Activated CD4-positive, alpha-beta T cell treated with anti-CD3 and anti-CD28 coated beads, Interleukin-2, amount 50 U/mL, for 1 hour (primary cell): ENCODE data around the gene TMEM266.

ENCODE experiments used
- DNase-seq: peaks from one replicate; pipeline ENCODE4 v3.0.0-alpha.2; 2020

Gene TMEM266

GRCh38 chr15:76163457-76164295 is 103.9 kb downstream of the TMEM266 start:
- no peak for DNase-seq

- no peak for DNase-seq
Observed at GRCh38 chr15:76164602-76165001, 104.8 kb downstream of the TMEM266 start.

GRCh38 chr15:76165951-76166350 is 106.2 kb downstream of the TMEM266 start:
- DNase-seq = no peak

- no peak for DNase-seq
Observed at GRCh38 chr15:76168237-76168984, 108.6 kb downstream of the TMEM266 start.

- DNase-seq = no peak
Observed at GRCh38 chr15:76169018-76169417, 109.2 kb downstream of the TMEM266 start.

GRCh38 chr15:76169911-76170800 is 110.4 kb downstream of the TMEM266 start:
- DNase-seq = no peak

GRCh38 chr15:76172782-76173181 is 113.0 kb downstream of the TMEM266 start:
- no peak for DNase-seq

- DNase-seq = no peak
Observed at GRCh38 chr15:76173317-76173834, 113.6 kb downstream of the TMEM266 start.

GRCh38 chr15:76174654-76175053 is 114.9 kb downstream of the TMEM266 start:
- no peak for DNase-seq

GRCh38 chr15:76175442-76175841 is 115.7 kb downstream of the TMEM266 start:
- DNase-seq = no peak

GRCh38 chr15:76176059-76176458 is 116.3 kb downstream of the TMEM266 start:
- DNase-seq = no peak

GRCh38 chr15:76176487-76177085 is 116.8 kb downstream of the TMEM266 start:
- DNase-seq = no peak

GRCh38 chr15:76177491-76178040 is 117.8 kb downstream of the TMEM266 start:
- DNase-seq = no peak

- no peak for DNase-seq
Observed at GRCh38 chr15:76178296-76179000, 118.7 kb downstream of the TMEM266 start.

- no peak for DNase-seq
Observed at GRCh38 chr15:76179023-76179422, 119.2 kb downstream of the TMEM266 start.

GRCh38 chr15:76180321-76180720 is 120.5 kb downstream of the TMEM266 start:
- DNase-seq = no peak

GRCh38 chr15:76181705-76182107 is 121.9 kb downstream of the TMEM266 start:
- DNase-seq = no peak

- DNase-seq = no peak
Observed at GRCh38 chr15:76183930-76184649, 124.3 kb downstream of the TMEM266 start.

GRCh38 chr15:76184650-76185035 is 124.9 kb downstream of the TMEM266 start:
- DNase-seq = no peak

GRCh38 chr15:76185716-76186115 is 125.9 kb downstream of the TMEM266 start:
- DNase-seq = no peak

- no peak for DNase-seq
Observed at GRCh38 chr15:76187163-76187562, 127.4 kb downstream of the TMEM266 start.
